ENCODE results near the gene KCNIP1. TPM values are rescaled to one million over a fixed set of nuclear protein-coding genes. Genes with fewer than 3 reads are reported as not detected.
A peak's percentile ranks its signal among the peaks of the same experiment; 100 is the strongest.

The KCNIP1 gene
- total and polyA plus RNA-seq, 2 experiments from 2014 or later: 0.43 to 0.80 TPM

DNA sequence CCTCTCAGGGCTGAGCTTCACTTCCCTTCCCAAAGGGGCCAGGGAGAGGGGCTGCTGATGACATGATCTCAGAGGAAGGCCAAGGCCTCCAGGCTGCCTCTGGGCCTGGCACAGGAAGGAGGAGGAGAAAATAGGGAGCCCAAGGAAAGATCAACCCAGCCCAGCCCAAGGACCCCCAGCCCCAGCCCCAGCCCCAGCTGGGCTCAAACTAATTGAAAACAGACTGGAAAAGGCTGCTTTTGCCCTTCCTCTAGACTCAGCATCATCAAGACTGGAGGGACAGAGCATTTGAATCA is 18.3 kb upstream of the KCNIP1 start:
- Histone ChIP-seq H3K4me2 (no peak overlapping the region), H3K36me3 (replicated peaks; ENCODE audit: insufficient read depth, low read depth) (no peaks in the 10 kb centered on the region)
- no peak for TF ChIP-seq EZH2 (IDR thresholded peaks at IDR 0.05; ENCODE audit: borderline replicate concordance)
- TF ChIP-seq, protein P1, sequence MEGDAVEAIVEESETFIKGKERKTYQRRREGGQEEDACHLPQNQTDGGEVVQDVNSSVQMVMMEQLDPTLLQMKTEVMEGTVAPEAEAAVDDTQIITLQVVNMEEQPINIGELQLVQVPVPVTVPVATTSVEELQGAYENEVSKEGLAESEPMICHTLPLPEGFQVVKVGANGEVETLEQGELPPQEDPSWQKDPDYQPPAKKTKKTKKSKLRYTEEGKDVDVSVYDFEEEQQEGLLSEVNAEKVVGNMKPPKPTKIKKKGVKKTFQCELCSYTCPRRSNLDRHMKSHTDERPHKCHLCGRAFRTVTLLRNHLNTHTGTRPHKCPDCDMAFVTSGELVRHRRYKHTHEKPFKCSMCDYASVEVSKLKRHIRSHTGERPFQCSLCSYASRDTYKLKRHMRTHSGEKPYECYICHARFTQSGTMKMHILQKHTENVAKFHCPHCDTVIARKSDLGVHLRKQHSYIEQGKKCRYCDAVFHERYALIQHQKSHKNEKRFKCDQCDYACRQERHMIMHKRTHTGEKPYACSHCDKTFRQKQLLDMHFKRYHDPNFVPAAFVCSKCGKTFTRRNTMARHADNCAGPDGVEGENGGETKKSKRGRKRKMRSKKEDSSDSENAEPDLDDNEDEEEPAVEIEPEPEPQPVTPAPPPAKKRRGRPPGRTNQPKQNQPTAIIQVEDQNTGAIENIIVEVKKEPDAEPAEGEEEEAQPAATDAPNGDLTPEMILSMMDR (IDR thresholded peaks at IDR 0.05; ENCODE audit: poor library complexity): no peak
- TF ChIP-seq EZH2phosphoT487 (IDR thresholded peaks at IDR 0.05; ENCODE audit: low read depth, severe bottlenecking, unreplicated experiment): no peak

GRCh38 chr5:170486371-170486770 is 17.4 kb upstream of the KCNIP1 start:
- Histone ChIP-seq H3K4me3 (no peak overlapping the region), H3K27ac (no peak overlapping the region), H3K4me1 (ENCODE audit: insufficient read depth) (peaks cover 3% of the 10 kb centered on the region), H3K9me2 (replicated peaks; ENCODE audit: insufficient read depth) (no peaks in the 10 kb centered on the region), H2AFZ (no peak overlapping the region), H3K27me3 (no peaks in the 10 kb centered on the region), H3K36me3 (replicated peaks; ENCODE audit: insufficient read depth, low read depth) (no peaks in the 10 kb centered on the region), H3K4me2 (no peak overlapping the region), H4K20me1 (ENCODE audit: insufficient read depth, poor library complexity, severe bottlenecking) (no peaks in the 10 kb centered on the region), H3K79me2 (no peaks in the 10 kb centered on the region), H3K9me3 (ENCODE audit: low read depth) (no peaks in the 10 kb centered on the region)
- 94% methylated on average over 3 of the region's 3 CpGs for WGBS (ENCODE audit: low lambda C conversion rate, missing lambda C conversion rate)
- TF ChIP-seq EZH2phosphoT487 (IDR thresholded peaks at IDR 0.05; ENCODE audit: low read depth, severe bottlenecking, unreplicated experiment) (no peak), EZH2 (IDR thresholded peaks at IDR 0.05; ENCODE audit: borderline replicate concordance) (no peak)
- TF ChIP-seq, protein P1 (IDR thresholded peaks at IDR 0.05; ENCODE audit: poor library complexity): no peak
- DNase-seq (ENCODE audit: low spot score): no peak

More for the DNA sequence above, 18.3 kb upstream of the KCNIP1 start:
- Histone ChIP-seq H4K20me1 (ENCODE audit: insufficient read depth, poor library complexity, severe bottlenecking) (no peaks in the 10 kb centered on the region), H3K27me3 (no peaks in the 10 kb centered on the region), H3K4me3 (no peak overlapping the region), H2AFZ (no peak overlapping the region), H3K9me3 (ENCODE audit: low read depth) (no peaks in the 10 kb centered on the region), H3K79me2 (no peaks in the 10 kb centered on the region), H3K4me1 (ENCODE audit: insufficient read depth) (no peaks in the 10 kb centered on the region), H3K9me2 (replicated peaks; ENCODE audit: insufficient read depth) (no peaks in the 10 kb centered on the region), H3K27ac (no peak overlapping the region)
- no peak for DNase-seq (ENCODE audit: low spot score)

- DNase-seq (ENCODE audit: low spot score): no peak
- H3K36me3 ChIP-seq (replicated peaks; ENCODE audit: insufficient read depth, low read depth): no peaks in the 10 kb centered on the region
- H3K9me3 ChIP-seq (ENCODE audit: low read depth): no peaks in the 10 kb centered on the region
- 93% methylated on average over 9 of the region's 9 CpGs for WGBS (ENCODE audit: low lambda C conversion rate, missing lambda C conversion rate)
- TF ChIP-seq, protein P1 (IDR thresholded peaks at IDR 0.05; ENCODE audit: poor library complexity): no peak
- no peaks in the 10 kb centered on the region for H4K20me1 ChIP-seq (ENCODE audit: insufficient read depth, poor library complexity, severe bottlenecking)
- H3K27ac ChIP-seq: no peak overlapping the region
- no peaks in the 10 kb centered on the region for H3K79me2 ChIP-seq
- no peak overlapping the region for H3K4me3 ChIP-seq
- no peaks in the 10 kb centered on the region for H3K27me3 ChIP-seq
- peaks cover 8% of the 10 kb centered on the region for H3K4me1 ChIP-seq (ENCODE audit: insufficient read depth)
- H2AFZ ChIP-seq: no peak overlapping the region
- no peaks in the 10 kb centered on the region for H3K9me2 ChIP-seq (replicated peaks; ENCODE audit: insufficient read depth)
- no peak overlapping the region for H3K4me2 ChIP-seq
Observed at GRCh38 chr5:170488570-170488969, 15.2 kb upstream of the KCNIP1 start.

DNA sequence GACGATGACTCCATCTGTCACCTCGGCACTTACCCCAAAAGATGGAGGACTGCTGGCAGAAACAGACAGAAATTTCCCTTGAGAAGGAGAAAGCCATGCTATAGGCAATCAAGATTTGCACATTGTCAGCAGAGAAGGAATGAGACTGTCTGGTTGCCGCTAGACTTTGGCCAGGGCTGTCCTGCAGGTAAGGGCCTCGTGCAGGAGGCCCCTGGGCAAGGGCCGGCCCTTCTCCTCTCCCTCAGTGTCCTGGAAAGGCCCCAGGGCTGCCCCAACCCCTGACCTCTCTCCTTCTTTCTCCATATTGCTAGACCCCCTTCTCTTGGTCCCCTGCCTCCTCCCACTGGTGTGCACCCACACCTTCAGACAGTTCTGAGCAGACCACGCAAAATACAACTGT is 14.6 kb upstream of the KCNIP1 start:
- H3K27ac ChIP-seq: no peak overlapping the region
- H3K9me2 ChIP-seq (replicated peaks; ENCODE audit: insufficient read depth): no peaks in the 10 kb centered on the region
- no peaks in the 10 kb centered on the region for H3K27me3 ChIP-seq
- H3K36me3 ChIP-seq (replicated peaks; ENCODE audit: insufficient read depth, low read depth): no peaks in the 10 kb centered on the region
- no peaks in the 10 kb centered on the region for H4K20me1 ChIP-seq (ENCODE audit: insufficient read depth, poor library complexity, severe bottlenecking)
- no peaks in the 10 kb centered on the region for H3K9me3 ChIP-seq (ENCODE audit: low read depth)
- peaks cover 8% of the 10 kb centered on the region for H3K4me1 ChIP-seq (ENCODE audit: insufficient read depth)
- H3K79me2 ChIP-seq: no peaks in the 10 kb centered on the region
- no peak overlapping the region for H2AFZ ChIP-seq
- TF ChIP-seq, protein P1 (IDR thresholded peaks at IDR 0.05; ENCODE audit: poor library complexity): no peak
- no peak for TF ChIP-seq EZH2phosphoT487 (IDR thresholded peaks at IDR 0.05; ENCODE audit: low read depth, severe bottlenecking, unreplicated experiment)
- TF ChIP-seq EZH2 (IDR thresholded peaks at IDR 0.05; ENCODE audit: borderline replicate concordance): no peak
- no peak overlapping the region for H3K4me3 ChIP-seq
- no peak overlapping the region for H3K4me2 ChIP-seq
- DNase-seq (ENCODE audit: low spot score): peak; percentile 19
- 100% methylated on average over 6 of the region's 6 CpGs for WGBS (ENCODE audit: low lambda C conversion rate, missing lambda C conversion rate)

Data from hepatocyte (in vitro differentiated cells).